Skin epidermis (tissue), 12 donors: Measurements from ENCODE around the gene DCAF4.
A peak's percentile ranks its signal among the peaks of the same experiment; 100 is the strongest.
"Not testable (repeated sequence)": the region's sequence is repeated elsewhere in the genome, so short reads cannot be mapped to it uniquely, and the experiment has no call there.

Experiments
- H3K27ac ChIP-seq, 21 experiments: fragments of 200-600 bp; sonication (generic) in 11 of 21; one replicate each; pipeline ENCODE4 v1.5.0; 2020; ENCODE audit warnings: mild to moderate bottlenecking in 3 of 21, inconsistent platforms in 2 of 21, moderate library complexity in 2 of 21
- H3K4me3 ChIP-seq, 7 experiments: fragments of 200-600 bp; sonication (generic) in 2 of 7; one replicate each; pipeline ENCODE4 v1.5.0; 2020; ENCODE audit warnings: inconsistent platforms in 2 of 7, mild to moderate bottlenecking in 2 of 7, moderate library complexity in 1 of 7

The DCAF4 gene

DNA sequence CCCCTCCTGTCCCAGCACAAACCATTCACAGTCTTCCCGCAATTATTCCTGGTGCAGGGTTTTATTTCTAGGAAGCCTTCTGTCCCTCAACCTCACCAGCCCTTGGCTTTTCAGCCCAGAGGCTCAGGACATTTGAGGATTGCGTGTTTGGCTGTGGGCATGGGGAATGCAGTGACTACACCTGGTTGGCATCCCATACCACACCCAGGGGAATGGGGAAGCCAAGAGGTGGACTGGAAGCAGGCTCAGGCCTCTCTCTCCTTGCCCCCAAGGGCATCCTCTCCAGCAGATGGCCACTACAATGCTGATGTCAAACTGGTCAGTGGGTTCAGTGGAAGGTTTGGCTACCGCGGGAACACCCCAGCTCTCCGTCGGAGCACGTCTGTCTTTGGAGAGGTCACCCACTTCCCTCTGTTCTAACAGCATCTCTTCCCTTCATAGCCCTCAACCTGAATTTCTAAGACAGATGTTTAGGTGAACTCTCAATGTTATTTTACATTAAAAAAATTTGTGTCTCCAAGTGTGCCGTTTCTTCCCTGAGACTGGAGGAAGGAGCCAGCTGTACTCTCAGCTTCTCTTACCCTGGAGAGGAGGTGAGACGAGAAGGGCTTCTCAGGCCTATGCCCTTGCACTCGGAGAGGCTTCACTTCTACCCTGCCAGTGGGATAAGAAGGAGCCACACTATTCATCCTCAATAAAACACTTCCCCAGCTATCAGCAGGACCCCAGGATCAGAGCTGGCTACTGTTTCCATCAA lies 35.5 kb downstream of the DCAF4 start:
- no peak overlapping the region for H3K27ac ChIP-seq
- H3K4me3 ChIP-seq = no peak overlapping the region

DNA sequence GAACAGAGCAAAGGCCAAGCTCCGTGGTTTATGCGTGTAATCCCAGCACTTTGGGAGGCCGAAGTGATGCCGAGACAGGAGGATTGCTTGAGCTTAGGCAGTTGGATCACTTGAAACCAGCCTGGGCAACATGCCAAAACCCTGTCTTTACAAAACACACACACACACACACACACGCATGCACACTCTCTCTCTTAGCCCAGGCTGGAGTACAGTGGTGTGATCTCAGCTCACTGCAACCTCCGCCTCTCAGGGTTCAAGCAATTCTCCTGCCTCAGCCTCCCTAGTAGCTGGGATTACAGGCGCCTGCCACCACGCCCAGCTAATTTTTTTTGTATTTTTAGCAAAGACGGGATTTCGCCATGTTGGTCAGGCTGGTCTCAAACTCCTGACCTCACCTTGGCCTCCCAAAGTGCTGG lies 36.1 kb downstream of the DCAF4 start:
- H3K27ac ChIP-seq, H3K4me3 ChIP-seq: not testable (repeated sequence)

DNA sequence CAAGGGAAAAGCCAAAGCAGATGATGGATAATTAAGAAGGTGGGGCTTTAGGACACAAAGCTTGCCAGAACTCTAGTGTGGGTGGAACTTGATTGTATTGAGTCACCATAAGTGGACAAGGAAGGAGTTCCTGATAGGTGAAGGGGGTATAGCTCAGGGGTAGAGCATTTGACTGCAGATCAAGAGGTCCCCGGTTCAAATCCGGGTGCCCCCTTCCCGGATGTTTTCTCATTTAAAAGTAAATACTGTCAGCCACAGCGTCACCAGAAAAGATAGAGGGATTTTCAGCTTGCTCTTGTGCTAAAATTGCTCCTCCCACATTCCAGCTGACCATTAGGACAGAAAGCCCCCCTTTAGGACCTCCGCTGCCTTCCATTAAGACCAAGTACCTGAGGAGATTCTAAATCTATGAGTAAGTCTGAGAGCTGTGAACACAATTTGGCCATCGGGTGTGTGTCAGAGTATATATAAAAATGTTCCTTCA lies 36.6 kb downstream of the DCAF4 start:
- Histone ChIP-seq H3K4me3 (no peak overlapping the region), H3K27ac (peak overlapping the region in 1 of 21 experiments; percentile 34)

DNA sequence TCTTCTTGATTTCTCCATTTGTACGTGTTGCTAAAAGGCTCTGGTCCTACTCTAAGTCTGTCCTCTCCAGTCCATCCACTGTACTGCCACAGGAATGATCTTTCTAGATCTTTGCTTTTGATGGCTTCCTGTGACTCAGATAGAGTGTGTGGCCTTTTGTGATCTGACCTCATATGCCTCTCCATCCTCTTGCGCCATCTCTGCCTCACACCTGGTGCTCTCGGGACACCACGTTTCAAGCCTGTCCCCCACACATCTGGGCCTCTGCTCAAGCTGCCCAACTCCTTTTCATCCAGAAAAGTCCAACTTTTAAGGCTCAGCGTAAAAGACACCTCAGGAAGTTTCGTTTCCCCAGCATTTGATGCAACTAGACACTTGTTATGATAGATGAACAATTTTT lies 39.0 kb downstream of the DCAF4 start:
- H3K27ac ChIP-seq = no peak overlapping the region

DNA sequence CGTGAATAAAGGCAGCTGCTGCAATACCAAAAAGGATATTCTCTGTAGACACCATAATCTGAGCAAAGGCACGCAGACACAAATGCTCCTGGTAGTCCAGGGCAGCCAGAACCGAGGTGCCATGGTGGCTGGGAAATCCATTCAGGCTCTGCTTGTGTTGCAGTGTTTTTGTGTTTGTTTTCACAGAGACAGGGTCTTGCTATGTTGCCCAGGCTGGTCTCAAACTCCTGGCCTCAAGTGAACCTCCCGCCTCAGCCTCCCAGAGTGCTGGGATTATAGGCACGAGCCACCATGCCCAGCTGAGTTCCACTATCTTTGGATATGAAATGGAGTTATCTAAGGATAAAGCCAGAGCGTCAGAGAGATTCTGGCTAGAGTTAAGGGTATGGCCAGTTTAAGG lies 39.8 kb downstream of the DCAF4 start:
- no peak overlapping the region for H3K27ac ChIP-seq
- no peak overlapping the region for H3K4me3 ChIP-seq

More for the DNA sequence above, 39.0 kb downstream of the DCAF4 start:
- H3K4me3 ChIP-seq = no peak overlapping the region

DNA sequence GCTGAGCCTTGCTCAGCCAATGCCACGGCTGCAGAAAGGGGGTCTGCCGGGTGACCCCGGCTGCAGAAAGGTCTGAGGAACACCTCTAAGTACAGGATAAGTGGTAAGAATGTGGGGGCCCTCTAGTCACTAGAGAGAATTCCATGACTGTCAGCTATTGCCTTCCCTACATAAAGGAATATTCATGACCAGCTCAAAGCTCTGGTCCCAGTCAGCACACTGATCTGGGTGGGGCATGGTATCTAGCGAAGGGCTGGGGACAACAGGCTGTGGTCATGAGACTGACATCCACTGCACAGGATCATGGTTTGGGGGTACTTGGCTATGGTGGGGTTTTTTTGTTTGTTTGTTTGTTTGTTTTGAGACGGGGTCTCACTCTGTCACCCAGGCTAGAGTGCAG lies 42.1 kb downstream of the DCAF4 start:
- no peak overlapping the region for H3K27ac ChIP-seq
- H3K4me3 ChIP-seq = no peak overlapping the region

DNA sequence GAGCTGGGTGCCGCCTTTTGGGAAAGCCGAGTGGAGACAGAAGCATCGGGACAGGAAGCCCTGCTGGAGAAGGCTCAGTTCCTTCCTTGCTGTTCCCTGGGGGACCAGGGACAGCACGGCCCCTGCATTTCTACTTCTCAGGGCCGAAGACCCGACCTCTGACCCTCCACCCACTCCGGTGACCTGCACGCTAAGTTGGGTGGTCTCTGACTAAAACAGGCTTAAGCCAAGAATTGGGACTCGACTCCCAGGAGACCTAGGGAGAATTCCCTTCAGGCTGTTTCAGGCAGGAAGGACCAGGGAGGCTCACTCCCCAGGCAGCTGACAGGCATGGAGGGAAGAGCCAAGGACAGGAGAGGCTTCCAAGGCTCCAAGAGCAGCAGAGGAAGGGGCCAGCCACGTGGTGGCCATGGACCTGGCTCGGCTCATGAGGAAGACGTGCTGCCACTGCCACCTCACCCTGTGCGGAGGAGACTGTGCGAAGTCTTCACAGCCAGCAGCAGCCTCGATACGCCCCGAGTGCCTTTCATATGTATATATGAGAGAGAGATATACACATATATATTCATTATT lies 43.9 kb downstream of the DCAF4 start:
- Histone ChIP-seq H3K27ac (no peak overlapping the region), H3K4me3 (no peak overlapping the region)

DNA sequence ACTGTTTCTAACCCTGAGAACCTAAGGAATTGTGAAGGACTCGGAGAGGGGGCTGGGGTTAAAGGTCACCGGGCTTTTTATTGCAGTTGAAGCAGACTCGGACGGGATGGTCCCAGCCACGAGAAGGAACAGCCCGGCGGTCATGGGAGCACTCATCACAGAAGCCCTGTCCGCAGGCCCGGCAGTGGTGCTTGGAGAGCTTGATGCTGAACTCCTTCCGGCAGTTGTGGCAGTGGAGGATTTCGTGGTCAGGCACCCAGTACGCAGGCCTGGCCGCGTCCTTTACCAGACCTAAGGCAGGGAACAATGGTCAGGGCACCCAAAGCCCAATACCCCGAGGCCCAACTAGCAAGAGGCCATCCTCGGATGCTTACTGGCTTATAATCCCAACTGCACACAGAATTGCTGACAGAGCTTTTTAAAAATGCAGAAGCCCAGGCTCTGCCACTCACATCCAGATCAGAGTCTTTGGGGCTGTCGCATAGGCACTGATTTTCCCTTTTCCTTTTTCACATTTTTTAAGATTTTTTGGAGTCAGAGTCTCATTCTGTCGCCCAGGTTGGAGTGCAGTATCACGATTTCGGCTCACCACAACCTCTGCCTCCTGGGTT lies 44.7 kb downstream of the DCAF4 start:
- no peak overlapping the region for H3K27ac ChIP-seq
- H3K4me3 ChIP-seq = no peak overlapping the region

DNA sequence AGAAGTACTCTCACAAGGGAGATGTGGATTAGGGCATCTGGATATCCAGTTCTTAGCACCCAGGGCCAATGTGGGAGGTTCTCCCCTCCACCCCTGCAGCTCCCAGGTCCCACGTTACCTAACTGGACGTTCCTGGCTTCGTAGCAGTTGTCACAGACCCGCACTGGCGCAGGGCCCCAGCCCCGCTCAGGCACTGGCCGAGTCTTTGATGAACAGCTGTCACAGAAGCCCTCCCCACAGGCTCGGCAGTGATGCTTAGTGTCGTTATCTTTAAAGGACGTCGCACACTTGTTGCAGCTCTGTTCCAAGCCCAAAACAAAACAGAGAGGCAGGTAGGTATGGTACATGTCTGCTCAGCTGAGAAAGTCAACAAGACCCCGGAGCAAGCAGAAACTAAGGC lies 48.4 kb downstream of the DCAF4 start:
- H3K27ac ChIP-seq = no peak overlapping the region
- H3K4me3 ChIP-seq = no peak overlapping the region

DNA sequence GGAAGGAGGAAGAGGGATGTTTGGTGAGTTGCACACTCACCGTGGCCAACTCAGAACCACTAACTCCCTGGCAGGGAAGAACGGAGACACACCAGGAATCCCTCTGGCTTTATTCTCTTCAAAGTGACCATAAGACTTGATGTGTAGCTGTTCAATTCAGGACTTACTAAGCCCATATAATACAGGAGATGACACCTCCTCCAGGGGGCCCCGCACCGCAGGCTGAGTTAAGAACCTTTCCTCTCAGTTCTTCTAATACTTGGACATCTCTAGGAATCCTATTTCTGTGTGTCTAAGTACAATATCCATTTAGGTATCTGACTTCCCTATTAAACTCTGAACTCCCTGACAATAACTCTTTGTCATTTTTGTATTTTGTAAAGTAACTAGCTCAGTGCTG lies 49.5 kb downstream of the DCAF4 start:
- no peak overlapping the region for H3K4me3 ChIP-seq

DNA sequence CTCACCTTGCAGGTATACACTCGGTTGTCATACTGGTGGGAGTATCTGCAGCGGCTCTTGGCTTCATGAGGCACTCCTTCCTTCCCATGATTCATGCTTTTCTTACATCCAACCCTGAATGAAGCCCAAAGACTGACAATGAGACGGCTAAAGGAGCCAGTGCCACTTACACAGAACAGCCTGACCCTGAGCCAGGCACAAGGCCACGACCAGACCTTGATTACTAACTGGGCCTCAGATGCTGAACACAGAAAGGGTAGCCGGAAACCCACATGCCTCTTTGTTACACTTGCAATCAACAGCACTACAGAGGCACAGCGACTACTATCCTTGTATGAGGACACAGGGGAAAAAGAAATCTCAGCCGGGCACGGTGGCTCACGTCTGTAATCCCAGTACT lies 52.6 kb downstream of the DCAF4 start:
- Histone ChIP-seq H3K4me3 (no peak overlapping the region), H3K27ac (no peak overlapping the region)

More for the DNA sequence above, 49.5 kb downstream of the DCAF4 start:
- H3K27ac ChIP-seq = no peak overlapping the region

DNA sequence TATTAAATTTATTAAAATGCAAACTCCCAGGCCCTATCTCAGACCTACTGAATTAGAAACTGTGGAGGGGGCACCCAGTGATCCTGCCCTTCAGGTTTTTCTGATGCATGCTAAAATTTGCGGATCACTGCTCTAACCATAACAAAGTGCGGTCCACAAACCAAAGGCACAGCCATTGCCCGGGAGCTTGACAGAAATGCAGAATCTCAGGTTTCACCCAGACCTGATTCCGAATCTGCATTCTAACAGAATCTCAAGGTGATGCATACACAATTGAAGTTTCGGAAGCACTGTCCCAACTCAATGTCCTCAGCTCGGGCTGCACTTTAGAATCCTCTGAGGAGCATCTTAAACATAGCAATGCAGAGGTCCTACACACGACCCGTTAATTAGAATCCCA lies 54.6 kb downstream of the DCAF4 start:
- H3K27ac ChIP-seq = no peak overlapping the region
- no peak overlapping the region for H3K4me3 ChIP-seq

DNA sequence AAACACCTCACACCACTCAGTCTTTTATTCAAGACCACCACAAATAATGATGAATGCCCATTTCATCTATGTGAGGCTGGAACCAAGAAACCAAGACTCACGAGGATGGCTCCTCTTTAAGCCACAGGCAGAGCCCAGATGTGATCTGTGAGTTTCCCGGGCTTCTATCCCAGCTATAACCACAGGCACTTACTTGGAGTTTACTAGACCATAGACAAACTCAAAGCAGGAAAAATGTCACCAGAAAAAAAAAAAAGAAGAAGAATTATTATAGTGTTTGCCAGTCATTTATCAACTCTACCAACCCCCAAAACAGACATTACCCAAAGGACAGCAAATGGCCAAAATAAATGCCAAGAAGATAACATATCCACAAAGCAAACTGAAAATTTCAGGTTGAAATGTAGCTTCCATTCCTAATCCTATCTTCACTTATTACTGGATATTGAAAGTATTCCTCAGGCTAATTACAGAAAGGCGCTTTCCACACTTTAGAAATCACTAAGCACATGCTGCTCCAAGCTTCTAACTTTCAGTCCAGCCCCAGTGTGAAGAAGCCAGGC lies 56.0 kb downstream of the DCAF4 start:
- Histone ChIP-seq H3K4me3 (no peak overlapping the region), H3K27ac (no peak overlapping the region)

DNA sequence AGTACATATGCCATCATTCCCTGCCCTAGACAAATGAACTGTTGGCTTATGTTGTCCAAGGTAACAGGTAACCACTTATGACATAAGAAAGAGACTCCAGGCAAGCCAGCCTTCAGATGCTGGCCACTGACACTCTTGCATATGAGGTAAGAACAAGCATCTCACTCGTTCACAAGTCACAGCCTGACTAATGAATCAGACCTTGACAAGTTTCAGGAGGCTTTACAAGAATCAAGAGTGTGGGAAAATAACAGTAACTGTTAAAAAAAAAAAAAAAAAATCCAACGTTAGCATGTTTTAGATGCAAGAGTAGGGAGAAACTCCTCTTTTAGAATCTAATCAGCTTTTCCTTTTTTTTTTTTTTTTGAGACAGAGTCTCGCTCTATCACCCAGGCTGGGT lies 60.0 kb downstream of the DCAF4 start:
- H3K27ac ChIP-seq = no peak overlapping the region
- H3K4me3 ChIP-seq = no peak overlapping the region

DNA sequence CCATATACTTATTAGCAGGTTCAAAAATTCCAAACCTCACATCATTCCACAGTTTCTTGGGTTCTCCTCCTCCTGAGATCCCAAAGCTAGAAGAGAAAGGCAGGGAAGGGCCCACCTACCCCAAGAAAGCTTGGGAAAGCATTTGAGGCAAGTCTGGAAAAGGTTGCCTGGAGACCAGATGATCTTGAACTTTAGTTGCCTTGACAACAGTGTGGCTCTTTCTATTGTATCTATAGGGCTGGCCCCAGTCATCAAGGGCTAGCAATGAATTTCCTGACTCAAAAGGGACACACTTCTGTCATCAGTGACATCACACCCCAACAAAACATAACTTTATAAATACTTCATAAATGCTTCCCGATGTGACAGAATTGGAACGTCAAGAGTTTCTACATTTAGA lies 60.6 kb downstream of the DCAF4 start:
- Histone ChIP-seq H3K4me3 (no peak overlapping the region), H3K27ac (no peak overlapping the region)

DNA sequence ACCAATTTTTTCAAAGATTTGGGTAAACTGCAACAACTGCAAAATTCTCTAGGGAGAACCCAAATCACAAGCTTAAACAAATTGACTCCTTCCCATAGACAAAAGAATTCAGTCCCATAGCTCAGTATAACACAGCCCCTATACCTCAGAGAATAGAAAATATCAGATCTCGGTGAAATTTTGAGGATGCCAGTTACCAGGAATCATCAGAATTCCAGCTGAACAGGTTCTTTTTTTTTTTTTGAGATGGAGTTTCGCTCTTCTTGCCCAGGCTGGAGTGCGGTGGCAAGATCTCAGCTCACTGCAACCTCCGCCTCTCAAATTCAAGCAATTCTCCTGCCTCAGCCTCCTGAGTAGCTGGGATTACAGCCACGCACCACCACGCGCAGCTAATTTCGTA lies 63.9 kb downstream of the DCAF4 start:
- no peak overlapping the region for H3K4me3 ChIP-seq
- no peak overlapping the region for H3K27ac ChIP-seq

DNA sequence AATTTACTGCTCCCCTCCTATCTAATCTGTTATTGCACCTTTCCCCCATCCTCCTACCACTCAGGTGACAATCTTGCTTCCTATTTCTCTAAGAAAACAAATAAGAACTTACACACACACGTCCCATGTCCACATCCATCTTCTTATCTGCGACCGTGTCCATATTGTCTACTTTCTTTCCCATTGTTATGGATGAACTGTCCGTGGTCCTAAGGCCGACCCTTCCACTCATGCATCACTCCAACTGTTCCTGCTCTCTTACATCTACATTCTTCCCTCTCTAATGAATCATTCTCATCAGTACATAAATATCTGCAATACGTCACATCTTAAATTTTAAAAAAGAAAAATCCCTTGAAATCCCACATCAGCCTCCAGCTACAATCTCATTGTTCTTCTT lies 70.7 kb downstream of the DCAF4 start:
- no peak overlapping the region for H3K4me3 ChIP-seq
- H3K27ac ChIP-seq = no peak overlapping the region

DNA sequence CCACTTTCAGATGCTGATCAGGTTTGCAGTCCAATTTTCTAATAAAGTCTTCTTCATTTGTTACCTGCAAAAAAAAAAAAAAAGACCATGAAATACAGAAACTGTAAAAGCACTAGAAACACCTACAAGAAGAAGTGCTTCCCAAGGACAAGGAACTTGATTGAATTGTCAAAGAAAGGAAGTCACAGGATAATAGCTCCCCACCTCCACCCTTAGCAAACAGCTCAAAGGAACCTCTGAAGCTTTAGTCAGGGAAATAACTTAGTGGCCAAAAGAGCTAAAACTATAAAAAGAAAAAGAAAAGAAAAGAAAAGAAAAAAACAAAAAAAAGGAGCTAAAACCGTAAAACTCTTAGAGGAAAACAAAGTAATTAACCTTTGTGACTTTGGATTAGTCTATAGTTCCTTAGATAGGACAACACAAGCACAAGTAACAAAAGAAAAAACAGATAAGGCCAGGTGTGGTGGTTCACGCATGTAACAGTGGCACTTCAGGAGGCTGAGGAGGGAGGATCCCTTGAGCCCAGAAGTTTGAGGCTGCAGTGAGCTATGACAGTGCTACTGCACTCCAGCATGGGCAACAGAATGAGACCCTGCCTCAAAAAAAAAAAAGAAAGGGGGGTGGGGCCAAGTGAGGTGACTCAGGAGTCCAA lies 72.1 kb downstream of the DCAF4 start:
- no peak overlapping the region for H3K27ac ChIP-seq
- H3K4me3 ChIP-seq = no peak overlapping the region

DNA sequence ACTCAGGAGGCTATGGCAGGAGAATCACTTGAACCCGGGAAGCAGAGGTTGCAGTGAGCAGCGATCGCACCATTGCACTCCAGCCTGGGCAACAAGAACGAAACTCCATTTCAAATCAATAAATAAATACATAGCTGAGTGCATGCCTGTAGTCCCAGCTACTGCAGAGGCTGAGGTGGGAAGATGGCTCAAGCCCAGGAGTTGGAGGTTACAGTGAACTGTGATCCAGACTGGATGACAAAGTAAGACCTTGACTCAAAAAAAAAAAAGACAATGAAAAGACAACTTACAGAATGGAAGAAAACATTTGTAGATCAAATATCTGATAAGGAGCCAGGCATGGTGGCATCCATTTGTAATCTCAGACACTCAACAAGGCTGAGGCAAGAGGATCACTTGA lies 73.1 kb downstream of the DCAF4 start:
- Histone ChIP-seq H3K27ac (no peak overlapping the region), H3K4me3 (no peak overlapping the region)

DNA sequence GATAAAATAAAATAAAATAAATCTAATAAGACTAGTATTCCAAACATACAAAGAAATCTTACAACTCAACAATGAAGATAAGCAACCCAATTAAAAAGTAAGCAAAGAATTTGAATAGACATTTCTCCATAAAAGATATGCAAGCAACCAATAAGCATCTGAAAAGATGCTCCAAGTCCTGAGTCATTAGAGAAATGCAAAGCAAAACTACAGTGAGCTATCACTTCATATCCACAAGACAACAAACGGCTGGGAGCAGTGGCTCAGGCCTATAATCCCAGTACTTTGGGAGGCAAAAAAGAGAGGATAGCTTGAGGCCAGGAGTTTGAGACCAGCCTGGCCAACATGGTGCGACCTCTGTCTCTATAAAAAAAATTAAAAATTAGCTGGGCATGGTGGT lies 73.8 kb downstream of the DCAF4 start:
- H3K4me3 ChIP-seq = no peak overlapping the region
- H3K27ac ChIP-seq = no peak overlapping the region

DNA sequence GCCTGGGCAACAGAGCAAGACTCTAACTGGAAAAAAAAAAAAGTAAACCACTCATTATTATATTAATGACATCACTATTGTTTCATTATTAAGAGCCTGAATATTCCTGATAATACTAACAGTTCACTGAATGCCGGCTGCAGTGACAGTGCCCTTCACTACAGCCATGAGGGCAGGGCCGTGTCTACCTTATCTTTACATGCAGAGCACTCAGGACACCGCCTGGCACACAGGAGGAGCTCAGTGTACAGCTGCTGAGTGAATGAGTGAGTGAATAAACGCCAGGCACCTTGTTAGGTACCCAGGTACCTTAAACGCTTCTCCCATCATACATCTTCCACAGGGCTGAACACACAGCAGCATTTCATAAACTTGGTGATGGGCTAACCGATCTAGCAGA lies 77.4 kb downstream of the DCAF4 start:
- no peak overlapping the region for H3K27ac ChIP-seq

More for the DNA sequence above, 77.4 kb downstream of the DCAF4 start:
- H3K4me3 ChIP-seq = no peak overlapping the region
